HG03159 (cell line): ENCODE data around the gene DYNC1H1.
"Not testable (repeated sequence)": the region's sequence is repeated elsewhere in the genome, so short reads cannot be mapped to it uniquely, and the experiment has no call there.

Experiments used
- ATAC-seq: cut with Tn5 transposase; IDR thresholded peaks from one replicate; pipeline ENCODE4 v1.9.1; 2021; ENCODE audit warnings: mild to moderate bottlenecking, moderate library complexity; ENCODE audit not compliant: unreplicated experiment

DYNC1H1 gene

DNA sequence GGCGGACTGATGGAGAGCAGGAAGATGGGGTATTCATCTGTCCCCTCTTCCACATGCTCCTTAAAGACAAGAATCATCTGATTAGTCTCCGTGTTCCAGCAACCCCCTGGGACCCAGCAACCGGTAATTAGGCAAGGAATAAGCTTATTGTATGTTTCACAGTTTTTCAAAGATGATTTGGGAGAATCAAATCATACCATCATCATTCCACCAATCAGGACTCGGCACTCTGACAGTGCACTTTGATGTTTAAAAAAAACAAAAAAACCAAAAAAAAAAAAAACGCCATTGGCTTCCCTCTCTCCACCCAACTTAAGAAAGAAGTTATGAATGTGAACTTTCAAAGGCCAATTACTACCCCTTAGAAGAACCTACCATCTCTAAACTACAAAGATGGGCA, 1.3 kb upstream of the DYNC1H1 start:
- ATAC-seq = no peak

DNA sequence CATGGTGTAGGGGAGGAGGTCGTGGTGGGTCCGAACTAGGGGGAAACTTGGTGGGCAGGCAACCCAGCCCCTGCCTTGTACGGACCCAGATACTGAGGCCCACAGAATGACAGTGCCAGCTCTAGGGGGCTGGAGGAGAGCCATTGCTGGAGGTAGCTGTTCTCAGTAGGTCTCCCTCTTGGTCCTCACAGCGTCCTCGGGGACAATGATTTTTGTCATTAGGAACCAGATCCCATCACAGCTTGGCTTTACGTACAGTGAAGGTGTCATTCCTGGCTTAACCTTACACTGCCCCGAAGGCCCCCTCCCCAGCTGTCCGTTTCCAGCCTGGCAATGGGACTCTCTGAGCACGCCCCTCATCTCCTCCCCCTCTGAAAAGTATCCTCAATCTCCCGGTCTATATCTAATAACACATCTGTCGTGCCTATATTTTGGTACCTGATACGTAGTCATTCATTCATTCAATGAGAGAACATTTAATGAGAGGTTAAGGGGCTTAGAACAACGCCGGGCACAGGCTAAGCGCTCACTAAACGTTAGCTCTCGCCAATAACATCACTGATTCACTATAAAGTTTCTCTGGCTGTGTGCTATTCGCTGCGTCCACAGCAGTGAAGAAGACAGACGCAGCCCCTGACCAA, 597 bp upstream of the DYNC1H1 start:
- ATAC-seq = no peak

DNA sequence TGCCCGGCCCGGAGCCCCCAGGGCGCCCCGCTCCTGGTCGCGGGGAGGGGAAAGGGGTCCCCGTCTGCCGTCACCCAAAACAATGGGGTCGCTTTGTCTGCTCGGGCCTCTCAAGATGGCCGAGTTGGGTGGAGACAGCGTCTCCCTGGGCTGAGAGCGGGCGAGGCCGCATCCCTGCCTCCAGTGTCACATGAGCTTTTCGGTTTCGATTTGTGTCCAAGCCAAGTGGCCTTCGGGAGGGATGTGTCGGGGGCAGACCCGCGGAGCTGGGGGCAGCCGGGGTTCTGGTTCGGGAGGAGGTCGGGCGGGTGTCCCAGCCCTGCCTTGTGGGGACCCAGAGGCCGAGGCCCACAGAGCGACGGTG, 790 bp downstream of the DYNC1H1 start:
- ATAC-seq = peak; percentile 37

DNA sequence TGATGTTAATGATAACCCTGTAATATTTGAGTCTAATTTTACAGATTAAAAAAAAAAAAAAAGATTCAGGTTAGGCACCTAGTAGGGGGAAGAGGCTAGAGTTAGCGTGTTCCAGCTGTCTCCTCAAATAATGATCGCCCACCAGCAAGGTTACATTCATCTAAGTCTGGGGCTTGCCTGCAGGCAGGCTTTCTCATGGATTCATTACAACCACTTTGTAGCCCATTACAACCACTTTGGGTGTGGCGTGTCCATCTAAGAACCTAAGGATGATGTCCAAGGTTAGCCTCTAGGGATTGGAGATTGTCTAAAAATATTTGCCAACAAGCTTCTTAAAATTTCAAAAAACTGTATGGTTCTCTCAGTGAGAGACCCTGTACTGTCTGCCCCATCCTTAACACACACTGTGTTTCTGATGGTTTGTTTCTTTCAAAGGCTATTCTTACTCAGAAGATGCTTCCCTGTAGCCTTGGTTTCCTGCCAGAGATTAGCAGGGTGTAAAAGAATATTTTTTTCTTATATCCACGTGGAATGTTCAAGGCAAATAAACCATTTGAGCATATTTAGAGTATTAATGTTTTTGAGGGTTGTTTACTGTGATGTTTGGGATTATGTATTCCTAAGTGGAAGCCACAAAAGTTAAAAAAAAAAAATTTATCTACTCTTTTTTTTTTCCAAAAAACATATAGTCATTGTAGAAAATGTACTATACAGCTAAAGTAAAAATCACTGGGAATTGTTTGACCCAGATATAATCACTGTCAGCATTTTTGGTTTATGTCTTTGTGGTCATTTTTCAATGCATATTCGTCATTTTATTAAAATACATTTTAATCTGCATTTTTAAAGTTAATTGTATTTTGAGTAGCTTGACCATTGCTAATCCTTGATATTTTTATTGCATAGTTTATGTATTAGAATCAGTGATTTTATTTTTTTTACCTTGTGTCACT, 1.7 kb downstream of the DYNC1H1 start:
- no peak for ATAC-seq

DNA sequence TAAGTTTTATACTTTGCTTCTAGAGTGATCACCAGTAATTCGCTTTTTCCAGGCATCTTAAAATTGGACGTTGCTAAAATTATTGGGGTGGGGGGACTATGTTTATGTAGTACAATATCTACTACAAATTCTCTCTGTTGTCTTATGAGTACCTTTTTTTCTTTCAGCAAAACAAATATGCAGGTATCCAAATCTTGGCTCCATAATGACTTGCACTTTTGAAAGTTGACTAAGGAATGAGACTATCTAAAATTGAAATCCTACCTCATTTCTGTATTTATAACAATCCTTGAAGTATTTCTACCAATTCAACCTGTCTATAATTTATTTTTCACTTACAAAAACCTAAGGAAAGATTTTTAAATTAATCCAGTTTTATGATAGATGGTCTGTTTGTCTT, 2.4 kb downstream of the DYNC1H1 start:
- ATAC-seq = no peak

DNA sequence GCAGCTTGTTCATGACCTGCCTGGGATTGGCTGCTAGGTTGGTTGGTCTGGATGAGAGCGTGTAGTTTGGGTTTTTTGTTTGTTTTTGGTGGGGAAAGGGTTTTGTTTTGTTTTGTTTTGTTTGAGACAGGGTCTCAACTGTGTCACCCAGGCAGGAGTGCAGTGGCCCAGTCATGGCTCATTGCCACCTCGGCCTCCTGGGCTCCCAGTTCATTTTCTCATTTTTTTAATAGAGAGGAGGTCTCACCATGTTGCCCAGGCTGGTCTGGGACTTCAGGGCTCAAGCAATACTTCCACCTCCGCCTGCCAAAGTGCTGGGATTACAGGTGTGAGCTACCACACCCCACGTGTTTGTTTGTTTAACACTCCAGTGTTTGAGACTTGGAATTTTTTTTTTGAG, 3.8 kb downstream of the DYNC1H1 start:
- no peak for ATAC-seq

DNA sequence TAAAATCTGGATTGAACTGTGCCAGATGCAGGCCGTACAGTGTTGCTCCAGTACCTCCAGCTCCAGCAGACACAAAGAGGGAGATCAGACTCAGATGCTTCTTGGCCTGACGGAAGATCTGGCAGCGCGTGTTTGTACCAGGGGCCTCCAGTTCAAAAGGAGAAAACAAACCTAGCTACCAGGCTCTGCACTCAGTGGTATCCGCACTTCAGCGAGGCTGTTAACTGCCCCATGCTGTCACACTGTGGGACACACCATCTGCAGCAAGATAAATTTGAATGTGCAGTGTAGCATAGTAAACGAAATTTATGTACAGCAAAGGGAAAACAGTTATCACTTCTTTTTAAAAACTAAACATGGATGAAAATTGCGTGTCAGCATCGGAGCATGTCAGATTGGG, 5.1 kb downstream of the DYNC1H1 start:
- ATAC-seq = no peak

DNA sequence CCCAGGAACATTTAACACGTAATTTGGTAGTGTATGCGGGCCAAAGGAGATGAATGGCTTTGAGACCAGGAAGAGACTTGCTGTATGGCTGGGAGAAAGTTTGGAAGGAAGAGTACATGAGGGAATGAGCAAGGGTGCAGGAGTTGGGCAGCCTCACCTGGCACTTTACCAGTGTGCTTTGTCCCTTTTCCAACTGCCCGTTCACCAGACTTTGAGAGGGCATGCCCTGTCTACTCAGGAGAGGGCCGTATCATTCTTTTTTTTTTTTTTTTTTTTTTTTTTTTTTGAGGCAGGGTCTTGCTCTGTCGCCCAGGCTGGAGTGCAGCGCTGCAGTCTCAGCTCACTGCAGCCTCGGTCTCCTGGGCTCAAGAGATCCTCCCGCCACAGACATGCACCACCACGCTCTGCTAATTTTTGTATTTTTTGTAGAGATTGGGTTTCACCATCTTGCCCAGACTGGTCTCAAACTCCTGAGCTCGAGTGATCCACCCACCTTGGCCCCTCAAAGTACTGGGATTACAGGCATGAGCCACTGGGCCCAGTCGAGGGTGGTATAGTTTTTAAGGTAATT, 6.5 kb downstream of the DYNC1H1 start:
- no peak for ATAC-seq

DNA sequence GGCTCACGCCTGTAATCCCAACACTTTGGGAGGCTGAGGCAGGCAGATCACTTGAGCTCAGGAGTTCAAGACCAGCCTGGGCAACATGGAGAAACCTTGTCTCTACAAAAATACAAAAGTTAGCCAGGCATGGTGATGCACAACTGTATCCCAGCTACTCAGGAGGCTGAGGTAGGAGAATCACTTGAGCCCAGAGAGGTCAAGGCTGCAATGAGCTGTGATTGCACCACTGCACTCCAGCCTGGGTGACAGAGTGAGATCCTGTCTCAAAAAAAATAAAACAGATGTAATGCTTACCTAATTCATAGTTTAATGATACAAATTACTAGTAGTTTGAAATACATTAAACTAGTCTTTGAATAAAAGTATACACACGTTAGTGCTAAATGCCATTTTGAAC, 7.1 kb downstream of the DYNC1H1 start:
- ATAC-seq = not testable (repeated sequence)

DNA sequence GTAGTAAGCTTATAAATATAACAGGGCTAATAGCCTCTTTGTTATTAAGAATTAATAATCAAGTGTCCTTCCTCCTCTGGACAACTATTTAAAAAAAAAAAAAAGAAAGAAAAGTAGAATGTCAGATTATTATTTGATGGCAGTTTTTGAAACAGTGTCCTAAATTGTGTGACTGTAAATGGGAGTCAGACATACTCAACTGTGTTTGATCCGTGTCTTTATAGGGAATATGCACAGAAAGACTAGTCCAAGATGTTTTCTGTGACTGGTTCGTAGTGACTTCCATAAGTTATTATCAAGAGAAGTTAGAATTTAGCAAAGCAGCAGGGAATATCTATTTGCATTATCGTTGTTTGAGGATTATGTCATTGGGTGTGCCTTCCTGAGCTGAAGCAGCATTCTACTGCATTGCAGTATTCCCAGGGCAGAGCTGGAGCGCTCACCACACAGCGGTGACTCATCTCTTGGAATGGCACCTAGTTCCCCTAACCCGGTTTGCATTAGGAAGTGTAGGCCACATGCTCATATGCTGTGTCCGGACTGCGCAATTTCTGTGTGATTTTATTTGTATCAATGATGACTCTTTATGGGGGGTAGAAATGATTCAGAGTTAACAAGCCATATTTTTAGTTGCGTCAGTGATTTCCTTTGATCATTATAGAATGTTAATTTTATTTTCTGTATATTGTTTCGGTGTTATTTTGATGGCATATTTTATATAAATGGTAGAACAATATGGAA, 7.9 kb downstream of the DYNC1H1 start:
- ATAC-seq = no peak

DNA sequence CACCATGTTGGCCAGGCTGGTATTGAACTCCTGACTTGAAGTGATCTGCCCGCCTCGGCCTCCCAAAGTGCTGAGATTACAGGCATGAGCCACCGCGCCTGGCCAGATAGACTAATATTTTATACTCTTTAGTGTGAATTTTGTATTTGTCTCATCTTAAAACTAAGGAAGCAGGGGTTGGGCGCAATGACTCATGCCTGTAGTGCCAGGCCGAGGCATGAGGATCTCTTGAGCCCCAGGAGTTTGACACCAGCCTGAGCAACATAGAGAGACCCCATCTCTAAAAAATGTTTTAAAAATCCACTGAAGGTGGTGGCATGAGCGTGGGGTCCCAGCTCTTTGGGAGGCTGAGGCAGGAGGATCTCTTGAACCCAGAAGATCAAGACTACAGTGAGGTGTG, 9.0 kb downstream of the DYNC1H1 start:
- ATAC-seq = no peak

DNA sequence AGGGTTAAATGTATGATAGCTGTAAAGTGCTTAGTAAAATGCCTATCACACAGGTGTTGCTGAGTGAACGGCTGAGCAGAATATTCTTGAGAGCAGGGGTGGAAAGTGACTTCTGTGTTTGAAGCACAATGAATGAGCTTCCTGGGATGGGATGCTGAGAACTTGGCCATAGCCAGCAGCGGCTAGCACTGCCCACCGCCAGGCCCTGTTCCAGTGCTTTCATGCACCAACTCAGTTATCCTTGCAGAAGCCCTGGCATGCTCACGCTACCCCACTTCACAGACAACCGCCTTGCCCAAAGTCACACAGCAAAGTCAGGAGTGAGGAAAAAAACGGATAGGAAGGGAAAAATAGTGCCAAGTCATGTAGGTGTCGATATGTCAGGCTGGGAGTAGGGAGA, 10.9 kb downstream of the DYNC1H1 start:
- ATAC-seq = no peak

DNA sequence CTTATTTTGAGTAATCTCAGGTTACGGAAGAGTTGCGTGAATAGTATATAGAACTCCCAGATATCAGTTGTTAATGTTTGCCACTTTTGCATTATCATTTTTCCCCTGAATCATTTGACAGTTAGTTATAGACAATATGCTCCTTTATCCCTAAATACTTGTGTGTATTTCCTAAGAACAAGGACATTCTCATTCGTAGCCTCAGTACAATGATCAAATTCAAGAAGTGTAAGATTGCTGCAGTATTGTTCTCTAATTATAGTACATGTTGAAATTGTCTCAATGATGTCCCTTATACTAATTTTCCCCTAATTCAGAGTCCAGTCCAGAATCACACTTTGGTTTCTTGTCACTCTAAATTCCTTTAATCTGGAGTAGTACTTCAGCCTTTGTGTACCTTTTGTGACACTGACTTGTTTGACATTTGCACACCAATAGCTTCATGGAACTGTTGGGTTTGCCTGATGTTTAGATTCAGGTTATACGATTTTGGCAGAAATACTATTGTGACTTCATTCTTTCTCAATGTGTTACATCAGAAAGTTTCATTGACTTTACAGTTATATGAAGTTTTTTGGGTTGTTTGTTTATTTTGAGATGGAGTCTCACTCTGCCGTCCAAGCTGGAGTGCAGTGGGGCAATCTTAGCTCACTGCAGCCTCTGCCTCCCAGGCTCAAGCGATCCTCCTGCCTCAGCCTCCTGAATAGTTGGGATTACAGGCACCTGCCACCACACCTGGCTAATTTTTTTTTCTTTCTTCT, 13.1 kb downstream of the DYNC1H1 start:
- no peak for ATAC-seq

DNA sequence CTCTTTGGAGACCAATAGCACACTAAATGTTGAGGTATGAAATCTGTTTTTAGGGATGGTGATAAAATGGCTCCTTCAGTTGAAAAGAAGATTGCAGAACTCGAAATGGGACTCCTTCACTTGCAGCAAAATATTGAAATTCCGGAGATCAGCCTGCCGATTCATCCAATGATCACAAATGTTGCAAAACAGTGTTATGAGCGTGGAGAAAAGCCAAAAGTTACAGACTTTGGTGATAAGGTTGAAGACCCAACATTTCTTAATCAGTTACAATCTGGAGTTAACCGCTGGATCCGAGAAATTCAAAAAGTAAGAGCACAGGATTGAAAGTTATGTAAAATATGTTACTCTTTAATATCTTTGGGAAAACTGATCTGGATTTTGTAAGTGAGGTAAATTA, 15.3 kb downstream of the DYNC1H1 start:
- ATAC-seq = no peak

DNA sequence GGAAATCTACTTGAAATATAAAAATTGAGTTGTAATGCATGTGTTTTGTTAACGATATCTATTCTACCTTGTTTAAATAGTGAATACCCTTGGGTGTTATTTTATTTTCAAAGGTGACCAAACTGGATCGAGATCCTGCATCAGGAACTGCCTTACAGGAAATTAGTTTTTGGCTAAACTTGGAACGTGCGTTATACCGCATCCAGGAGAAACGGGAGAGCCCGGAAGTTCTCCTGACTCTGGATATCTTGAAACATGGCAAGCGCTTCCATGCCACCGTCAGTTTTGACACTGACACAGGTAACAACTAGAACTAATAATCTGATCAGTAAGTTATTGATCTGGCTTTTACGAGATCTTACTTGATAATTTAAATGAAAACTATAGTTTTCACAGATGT, 15.9 kb downstream of the DYNC1H1 start:
- no peak for ATAC-seq

DNA sequence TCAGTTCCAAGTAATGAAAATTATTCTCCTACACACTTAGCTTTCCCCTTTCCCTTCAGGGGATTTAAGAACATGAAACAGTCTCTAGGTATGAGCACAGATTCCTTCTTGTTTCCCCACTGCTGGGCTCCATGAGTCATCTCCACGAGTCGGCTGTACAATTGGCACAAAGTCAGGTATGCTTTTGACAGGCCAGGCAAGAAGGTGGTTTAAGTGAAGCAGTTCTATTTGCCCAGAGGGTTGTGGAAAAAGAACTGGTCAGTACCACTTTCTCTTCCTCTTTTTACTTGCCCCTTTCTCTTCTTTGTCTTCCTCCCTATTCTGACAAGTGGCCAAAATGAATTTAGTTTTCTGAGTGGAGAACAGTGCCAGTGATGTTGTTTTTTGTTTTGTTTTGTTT, 16.3 kb downstream of the DYNC1H1 start:
- ATAC-seq = peak; percentile 79

DNA sequence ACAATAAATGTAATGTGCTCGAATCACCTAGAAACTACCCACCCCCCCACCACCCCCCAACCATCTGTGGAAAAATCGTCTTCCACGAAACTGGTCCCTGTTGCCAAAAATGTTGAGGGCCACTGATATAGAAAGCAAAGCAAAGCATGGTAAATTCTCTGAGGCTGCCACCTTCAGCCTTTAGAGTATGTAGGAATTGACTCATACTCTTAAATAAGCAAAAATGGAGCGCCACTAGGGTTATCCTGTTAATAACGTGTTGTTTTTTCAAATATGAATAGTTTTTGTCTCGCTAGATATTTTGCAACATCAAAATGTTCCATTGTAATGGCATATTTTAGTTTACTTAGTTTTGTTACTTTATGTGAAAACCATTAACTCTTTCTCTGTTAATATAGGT, 18.2 kb downstream of the DYNC1H1 start:
- ATAC-seq = no peak

DNA sequence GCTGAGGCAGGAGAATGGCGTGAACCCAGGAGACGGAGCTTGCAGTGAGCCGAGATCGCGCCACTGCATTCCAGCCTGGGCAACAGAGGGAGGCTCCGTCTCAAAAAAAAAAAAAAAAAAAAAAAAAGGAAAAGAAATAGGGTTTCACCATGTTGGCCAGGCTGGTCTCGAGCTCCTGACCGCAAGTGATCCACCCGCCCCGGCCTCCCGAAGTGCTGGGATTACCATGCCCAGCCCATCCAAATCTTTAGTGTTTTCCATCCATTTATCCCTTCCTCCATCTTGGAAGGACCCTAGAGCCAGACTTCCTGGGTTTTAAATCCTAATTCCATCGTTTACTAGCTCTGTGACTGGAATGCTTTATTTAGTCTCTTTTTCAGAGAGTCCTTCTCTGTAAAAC, 20.5 kb downstream of the DYNC1H1 start:
- ATAC-seq = not testable (repeated sequence)

DNA sequence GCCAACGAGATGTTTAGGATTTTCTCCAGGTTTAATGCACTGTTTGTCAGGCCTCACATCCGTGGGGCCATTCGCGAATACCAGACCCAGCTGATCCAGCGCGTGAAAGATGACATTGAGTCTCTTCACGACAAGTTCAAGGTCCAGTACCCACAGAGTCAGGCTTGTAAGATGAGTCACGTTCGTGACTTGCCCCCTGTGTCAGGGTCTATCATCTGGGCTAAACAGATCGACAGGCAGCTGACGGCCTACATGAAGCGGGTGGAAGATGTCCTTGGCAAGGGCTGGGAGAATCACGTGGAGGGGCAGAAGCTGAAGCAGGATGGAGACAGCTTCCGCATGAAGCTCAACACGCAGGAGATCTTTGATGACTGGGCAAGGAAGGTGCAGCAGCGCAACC, 21.6 kb downstream of the DYNC1H1 start:
- no peak for ATAC-seq

DNA sequence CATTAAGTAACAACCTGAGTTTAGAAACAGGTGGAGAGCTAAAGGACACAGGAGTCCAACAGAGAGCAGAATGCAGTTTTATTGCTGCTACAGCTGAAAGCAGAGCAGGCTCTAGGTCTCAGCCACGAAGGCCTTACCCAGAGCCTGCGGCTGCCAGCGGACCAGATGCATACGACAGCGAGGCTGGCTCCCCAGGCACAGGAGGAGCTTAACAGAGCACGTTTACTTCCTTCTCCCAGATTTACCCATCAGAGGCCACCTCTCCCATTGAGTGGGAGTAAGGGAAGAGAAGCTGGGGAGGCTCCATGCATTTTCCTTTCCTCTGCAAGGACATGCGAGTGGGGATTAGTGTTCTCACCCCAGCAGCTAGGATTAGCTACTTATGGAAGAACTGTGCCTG, 22.6 kb downstream of the DYNC1H1 start:
- no peak for ATAC-seq

DNA sequence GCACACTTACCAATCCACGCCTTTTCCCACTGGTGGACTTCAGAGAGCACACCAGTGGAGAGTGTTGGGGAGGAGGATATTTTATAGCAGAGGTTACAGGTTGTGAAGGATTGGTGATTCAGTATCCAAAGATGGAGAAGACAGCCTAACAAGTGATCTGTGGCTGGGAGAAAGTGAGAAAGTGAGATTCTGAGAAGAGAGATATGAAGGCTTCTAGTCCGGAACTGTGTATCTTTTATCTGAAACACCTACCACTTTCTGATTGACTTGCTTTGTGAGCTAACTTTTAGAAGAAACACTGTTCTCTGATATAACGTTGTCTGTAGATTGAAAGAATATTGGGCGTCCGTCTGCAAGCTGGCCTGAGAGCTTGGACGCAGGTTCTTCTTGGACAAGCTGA, 24.0 kb downstream of the DYNC1H1 start:
- no peak for ATAC-seq
